CD4-positive, alpha-beta T cell treated with Interleukin-12 subunit alpha and Interleukin-12 subunit beta, for 1 hour (primary cell): Measurements from ENCODE around the gene ARHGAP29.
"Not testable (repeated sequence)": the region's sequence is repeated elsewhere in the genome, so short reads cannot be mapped to it uniquely, and the experiment has no call there.

Experiments used
- DNase-seq: peaks from one replicate; pipeline ENCODE4 v3.0.0-alpha.2; 2020

The ARHGAP29 gene

GRCh38 chr1:94231746-94232145 lies 5.6 kb downstream of the ARHGAP29 start:
- no peak for DNase-seq

GRCh38 chr1:94230920-94231319 lies 6.5 kb downstream of the ARHGAP29 start:
- DNase-seq, result no peak

- no peak for DNase-seq
Observed at GRCh38 chr1:94228640-94229375, 8.6 kb downstream of the ARHGAP29 start.

GRCh38 chr1:94227624-94228023 lies 9.8 kb downstream of the ARHGAP29 start:
- no peak for DNase-seq

GRCh38 chr1:94225845-94226244 lies 11.5 kb downstream of the ARHGAP29 start:
- no peak for DNase-seq

GRCh38 chr1:94218332-94218731 lies 19.1 kb downstream of the ARHGAP29 start:
- no peak for DNase-seq

- no peak for DNase-seq
Observed at GRCh38 chr1:94215955-94216354, 21.4 kb downstream of the ARHGAP29 start.

- DNase-seq, result no peak
Observed at GRCh38 chr1:94209982-94210381, 27.4 kb downstream of the ARHGAP29 start.

GRCh38 chr1:94209425-94209824 lies 28.0 kb downstream of the ARHGAP29 start:
- DNase-seq, result no peak

GRCh38 chr1:94207695-94208094 lies 29.7 kb downstream of the ARHGAP29 start:
- no peak for DNase-seq

- DNase-seq, result no peak
Observed at GRCh38 chr1:94205639-94206038, 31.7 kb downstream of the ARHGAP29 start.

GRCh38 chr1:94202241-94202640 lies 35.1 kb downstream of the ARHGAP29 start:
- DNase-seq, result no peak

GRCh38 chr1:94199398-94199797 lies 38.0 kb downstream of the ARHGAP29 start:
- no peak for DNase-seq

GRCh38 chr1:94194079-94194865 lies 43.1 kb downstream of the ARHGAP29 start:
- DNase-seq, result no peak

- DNase-seq, result no peak
Observed at GRCh38 chr1:94193128-94193527, 44.3 kb downstream of the ARHGAP29 start.

- no peak for DNase-seq
Observed at GRCh38 chr1:94191216-94191615, 46.2 kb downstream of the ARHGAP29 start.

- no peak for DNase-seq
Observed at GRCh38 chr1:94186946-94187345, 50.4 kb downstream of the ARHGAP29 start.

GRCh38 chr1:94183197-94183815 lies 54.1 kb downstream of the ARHGAP29 start:
- DNase-seq, result no peak

GRCh38 chr1:94182191-94182590 lies 55.2 kb downstream of the ARHGAP29 start:
- DNase-seq, result no peak

- DNase-seq, result no peak
Observed at GRCh38 chr1:94180650-94181049, 56.7 kb downstream of the ARHGAP29 start.

GRCh38 chr1:94178901-94179300 lies 58.5 kb downstream of the ARHGAP29 start:
- DNase-seq, result no peak

- DNase-seq, result no peak
Observed at GRCh38 chr1:94169126-94169525, 68.3 kb downstream of the ARHGAP29 start.

- no peak for DNase-seq
Observed at GRCh38 chr1:94165843-94166242, 71.5 kb downstream of the ARHGAP29 start.

GRCh38 chr1:94164885-94165284 lies 72.5 kb downstream of the ARHGAP29 start:
- DNase-seq, result not testable (repeated sequence)
